Hepatocyte (in vitro differentiated cells): ENCODE data around the gene NDC80.

ENCODE experiments used
- CTCF ChIP-seq: fragments of 200-600 bp; sonication (generic); IDR thresholded peaks from 2 replicates; pipeline ENCODE4 v1.5.1; 2016; ENCODE audit warnings: antibody characterized with exemption, mild to moderate bottlenecking; ENCODE audit not compliant: poor library complexity
- EZH2 ChIP-seq: fragments of 200-600 bp; sonication (generic); IDR thresholded peaks from 2 replicates; pipeline ENCODE4 v1.6.1; 2016; ENCODE audit warnings: antibody characterized with exemption, mild to moderate bottlenecking, borderline replicate concordance

GRCh38 chr18:2641638-2642037 is 70.3 kb downstream of the NDC80 start:
- TF ChIP-seq CTCF: no peak
- no peak for TF ChIP-seq EZH2
